Fibroblast of skin of abdomen (primary cell): ENCODE data around the gene USP11.

ENCODE experiments used
- DNase-seq: peaks from one replicate; pipeline ENCODE4 v3.0.0-alpha.2; 2013

The USP11 gene

DNA sequence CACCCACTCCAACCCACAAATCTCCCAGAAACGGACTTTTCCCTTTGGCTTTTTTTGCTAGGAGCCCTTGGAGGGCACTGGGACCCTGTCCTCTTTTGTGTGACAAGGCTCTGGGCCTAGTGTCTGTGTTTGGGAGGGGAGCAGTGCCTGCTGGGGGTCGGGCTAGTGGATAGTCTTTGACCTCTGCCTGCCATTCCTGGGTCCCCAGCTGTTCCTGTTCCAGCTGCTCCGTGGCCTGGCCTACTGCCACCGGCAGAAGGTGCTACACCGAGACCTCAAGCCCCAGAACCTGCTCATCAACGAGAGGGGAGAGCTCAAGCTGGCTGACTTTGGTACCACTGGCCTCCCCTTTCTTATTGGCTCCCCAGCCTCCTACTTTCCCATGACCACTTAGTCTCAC is 6.7 kb upstream of the USP11 start:
- no peak for DNase-seq

GRCh38 chrX:47226531-47227333 is 6.1 kb upstream of the USP11 start:
- no peak for DNase-seq

DNA sequence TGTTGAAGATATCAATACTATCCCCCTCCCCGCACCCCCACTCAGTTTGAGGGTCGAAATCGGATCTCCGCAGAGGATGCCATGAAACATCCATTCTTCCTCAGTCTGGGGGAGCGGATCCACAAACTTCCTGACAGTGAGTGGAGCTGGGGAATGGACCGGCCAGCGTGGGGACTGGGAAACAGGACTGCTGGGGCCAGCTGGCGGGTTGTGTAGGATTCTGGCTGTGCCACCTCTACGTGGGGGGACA is 5.5 kb upstream of the USP11 start:
- DNase-seq: no peak

- DNase-seq: no peak
Observed at GRCh38 chrX:47228550-47229270, 4.1 kb upstream of the USP11 start.

GRCh38 chrX:47229427-47229826 is 3.4 kb upstream of the USP11 start:
- no peak for DNase-seq

GRCh38 chrX:47230136-47230868 is 2.5 kb upstream of the USP11 start:
- no peak for DNase-seq

GRCh38 chrX:47231167-47231566 is 1.6 kb upstream of the USP11 start:
- no peak for DNase-seq

DNA sequence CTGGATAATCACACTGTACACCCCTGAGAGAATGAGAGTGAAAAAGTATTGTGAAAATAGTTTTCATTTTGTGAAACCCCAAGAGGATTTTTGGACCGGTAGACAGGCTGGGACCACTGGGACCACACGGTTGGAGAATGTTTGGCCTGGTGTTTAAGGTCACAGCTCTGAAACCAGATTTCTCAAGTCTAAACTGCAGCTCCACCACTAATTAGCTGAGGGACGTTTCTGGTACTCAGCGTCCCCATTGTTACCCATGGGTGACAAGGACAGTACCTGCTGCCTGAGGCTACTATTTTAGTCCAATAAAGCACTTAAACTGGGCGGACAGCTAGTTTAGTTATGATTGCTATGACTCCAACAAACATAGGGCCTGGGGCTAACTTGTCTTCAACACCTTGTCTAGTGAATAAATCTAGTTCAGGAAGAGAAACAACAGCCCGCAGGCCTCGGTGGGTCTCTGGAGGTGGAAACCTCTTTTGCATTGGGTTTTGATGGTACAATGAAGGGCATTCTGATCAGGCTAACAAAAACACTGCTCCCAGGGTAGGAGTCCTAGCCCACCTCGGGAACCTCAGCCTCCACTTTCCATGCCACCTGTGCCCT is 509 bp upstream of the USP11 start:
- no peak for DNase-seq

- DNase-seq: peak; percentile 95
Observed at GRCh38 chrX:47233333-47234113, 714 bp downstream of the USP11 start.

- DNase-seq: no peak
Observed at GRCh38 chrX:47234583-47234982, 1.8 kb downstream of the USP11 start.

GRCh38 chrX:47235691-47236103 is 2.9 kb downstream of the USP11 start:
- no peak for DNase-seq

DNA sequence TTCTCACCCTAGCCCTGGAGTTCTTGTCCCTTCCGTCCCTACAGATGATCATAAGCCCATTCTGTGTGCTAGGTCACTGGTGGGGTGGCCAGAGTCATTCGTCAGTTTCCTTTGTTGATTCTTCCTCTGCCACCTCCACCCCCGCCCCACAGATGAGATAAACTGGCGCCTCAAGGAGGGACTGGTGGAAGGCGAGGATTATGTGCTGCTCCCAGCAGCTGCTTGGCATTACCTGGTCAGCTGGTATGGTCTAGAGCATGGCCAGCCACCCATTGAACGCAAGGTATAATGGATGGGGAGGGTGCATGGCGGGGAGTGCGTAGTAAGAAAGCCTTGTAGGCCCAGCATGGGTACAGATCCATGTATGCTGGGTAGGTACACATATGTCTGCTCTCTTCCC is 6.4 kb downstream of the USP11 start:
- DNase-seq: no peak

GRCh38 chrX:47239898-47240545 is 7.2 kb downstream of the USP11 start:
- DNase-seq: no peak

DNA sequence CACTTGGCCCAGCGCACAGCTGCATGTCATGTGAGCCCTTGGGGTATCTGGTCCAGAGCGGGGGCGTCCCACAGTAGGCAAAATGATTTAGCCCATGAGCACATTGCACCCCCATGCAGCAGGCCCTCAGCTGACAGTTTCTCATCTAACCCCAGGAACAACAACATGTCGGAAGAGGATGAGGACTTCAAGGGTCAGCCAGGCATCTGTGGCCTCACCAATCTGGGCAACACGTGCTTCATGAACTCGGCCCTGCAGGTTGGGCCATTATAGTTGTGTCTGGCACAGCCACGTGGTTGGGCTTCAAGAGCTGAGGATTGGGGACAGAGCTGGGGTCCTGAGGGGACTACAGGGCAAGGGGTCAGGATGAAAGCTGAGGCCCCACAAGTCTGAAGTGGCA is 7.8 kb downstream of the USP11 start:
- no peak for DNase-seq

DNA sequence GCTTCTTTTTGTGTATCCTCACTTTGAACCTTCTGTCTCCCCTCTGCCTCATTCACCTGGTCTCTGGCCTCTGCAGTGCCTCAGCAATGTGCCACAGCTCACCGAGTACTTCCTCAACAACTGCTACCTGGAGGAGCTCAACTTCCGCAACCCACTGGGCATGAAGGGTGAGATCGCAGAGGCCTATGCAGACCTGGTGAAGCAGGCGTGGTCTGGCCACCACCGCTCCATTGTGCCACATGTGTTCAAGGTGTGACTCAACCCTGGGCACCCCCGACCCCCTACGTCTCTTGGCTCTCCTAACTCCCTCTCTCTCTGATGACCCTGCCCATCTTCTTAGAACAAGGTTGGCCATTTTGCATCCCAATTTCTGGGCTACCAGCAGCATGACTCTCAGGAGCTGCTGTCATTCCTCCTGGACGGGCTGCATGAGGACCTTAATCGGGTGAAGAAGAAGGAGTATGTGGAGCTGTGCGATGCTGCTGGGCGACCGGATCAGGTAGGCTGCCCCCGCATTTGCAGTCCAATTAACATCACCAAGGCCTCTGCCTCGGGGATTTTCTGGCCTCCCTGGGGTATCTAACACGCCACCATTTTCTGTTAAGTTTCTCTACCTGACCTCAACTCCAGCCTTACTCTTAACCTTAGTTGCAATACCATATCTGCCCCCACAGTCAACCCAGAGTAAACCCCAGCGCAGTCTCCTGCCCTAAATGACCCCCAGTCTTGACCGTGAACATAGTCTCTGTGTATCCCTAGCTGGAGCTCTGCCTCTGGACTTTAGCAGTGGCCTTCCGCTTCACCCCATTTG is 8.6 kb downstream of the USP11 start:
- no peak for DNase-seq

- DNase-seq: no peak
Observed at GRCh38 chrX:47242321-47242720, 9.5 kb downstream of the USP11 start.

- DNase-seq: no peak
Observed at GRCh38 chrX:47243351-47243750, 10.5 kb downstream of the USP11 start.

GRCh38 chrX:47244676-47245075 is 11.9 kb downstream of the USP11 start:
- DNase-seq: no peak

- no peak for DNase-seq
Observed at GRCh38 chrX:47245156-47245555, 12.3 kb downstream of the USP11 start.

DNA sequence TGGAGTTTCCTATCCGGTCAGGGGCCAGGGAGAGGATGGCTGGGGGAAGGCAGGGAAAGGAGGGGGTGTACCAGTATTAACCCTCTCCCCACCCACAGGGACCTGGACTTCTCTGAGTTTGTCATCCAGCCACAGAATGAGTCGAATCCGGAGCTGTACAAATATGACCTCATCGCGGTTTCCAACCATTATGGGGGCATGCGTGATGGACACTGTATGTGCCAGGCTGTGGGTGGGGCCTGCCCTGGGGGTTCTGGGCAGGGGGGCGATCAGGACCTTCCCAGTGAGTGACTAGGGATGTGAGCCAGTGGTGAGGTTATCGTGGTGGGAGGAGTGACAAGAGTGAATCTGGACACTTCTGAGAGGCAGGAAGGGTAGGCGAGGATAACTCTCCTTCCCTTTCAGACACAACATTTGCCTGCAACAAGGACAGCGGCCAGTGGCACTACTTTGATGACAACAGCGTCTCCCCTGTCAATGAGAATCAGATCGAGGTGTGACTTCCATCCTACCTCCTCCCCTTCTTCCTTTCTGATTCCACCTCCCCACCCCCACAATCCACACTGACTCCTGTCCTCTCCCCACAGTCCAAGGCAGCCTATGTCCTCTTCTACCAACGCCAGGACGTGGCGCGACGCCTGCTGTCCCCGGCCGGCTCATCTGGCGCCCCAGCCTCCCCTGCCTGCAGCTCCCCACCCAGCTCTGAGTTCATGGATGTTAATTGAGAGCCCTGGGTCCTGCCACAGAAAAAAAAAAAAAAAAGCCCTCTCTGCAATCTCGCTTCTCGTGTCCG is 14.6 kb downstream of the USP11 start:
- peak; percentile 30 for DNase-seq
